Esophagus muscularis mucosa (tissue), 3 donors: ENCODE data around the gene CTIF.

Experiments used
- POLR2A ChIP-seq: fragments of 450-650 bp; IDR thresholded peaks from one replicate; pipeline ENCODE4 v1.6.1; 2017; ENCODE audit warnings: antibody characterized with exemption, moderate library complexity, mild to moderate bottlenecking, low read depth
- TF ChIP-seq, protein P1 (sequence below), 3 experiments: fragments of 200-600 bp in 2 of 3; fragments of 450-650 bp in 1 of 3; sonication (generic) in 2 of 3; IDR thresholded peaks; one replicate each; pipeline ENCODE4 v1.5.1; 2017 to 2019; ENCODE audit warnings: antibody characterized with exemption in 3 of 3, mild to moderate bottlenecking in 2 of 3, moderate library complexity in 1 of 3

DNA sequence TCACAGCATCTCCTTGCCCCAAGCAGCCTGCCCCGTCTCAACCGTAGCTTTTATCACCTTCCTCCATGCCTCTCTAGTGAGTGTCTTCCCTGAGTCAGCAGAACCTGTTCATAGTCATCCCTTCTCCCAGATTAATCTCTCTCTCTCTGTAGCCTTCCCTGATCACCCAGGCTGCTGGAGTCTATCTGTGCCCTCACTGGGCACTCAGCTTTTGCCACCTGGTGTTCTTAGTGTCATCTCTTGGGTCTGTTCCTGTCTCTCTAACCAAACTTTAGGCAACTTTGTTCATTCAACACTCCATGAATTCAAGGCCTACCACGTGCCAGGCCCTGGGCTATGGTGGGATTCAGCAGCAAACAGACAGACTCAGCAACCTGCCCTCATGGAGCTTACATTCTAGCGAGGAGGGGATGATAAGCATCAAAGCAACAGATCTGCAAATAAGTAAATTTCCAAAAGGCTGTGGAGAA lies 252.8 kb downstream of the CTIF start:
- TF ChIP-seq, protein P1, sequence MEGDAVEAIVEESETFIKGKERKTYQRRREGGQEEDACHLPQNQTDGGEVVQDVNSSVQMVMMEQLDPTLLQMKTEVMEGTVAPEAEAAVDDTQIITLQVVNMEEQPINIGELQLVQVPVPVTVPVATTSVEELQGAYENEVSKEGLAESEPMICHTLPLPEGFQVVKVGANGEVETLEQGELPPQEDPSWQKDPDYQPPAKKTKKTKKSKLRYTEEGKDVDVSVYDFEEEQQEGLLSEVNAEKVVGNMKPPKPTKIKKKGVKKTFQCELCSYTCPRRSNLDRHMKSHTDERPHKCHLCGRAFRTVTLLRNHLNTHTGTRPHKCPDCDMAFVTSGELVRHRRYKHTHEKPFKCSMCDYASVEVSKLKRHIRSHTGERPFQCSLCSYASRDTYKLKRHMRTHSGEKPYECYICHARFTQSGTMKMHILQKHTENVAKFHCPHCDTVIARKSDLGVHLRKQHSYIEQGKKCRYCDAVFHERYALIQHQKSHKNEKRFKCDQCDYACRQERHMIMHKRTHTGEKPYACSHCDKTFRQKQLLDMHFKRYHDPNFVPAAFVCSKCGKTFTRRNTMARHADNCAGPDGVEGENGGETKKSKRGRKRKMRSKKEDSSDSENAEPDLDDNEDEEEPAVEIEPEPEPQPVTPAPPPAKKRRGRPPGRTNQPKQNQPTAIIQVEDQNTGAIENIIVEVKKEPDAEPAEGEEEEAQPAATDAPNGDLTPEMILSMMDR (IDR thresholded peaks at IDR 0.05) = no peak
- TF ChIP-seq POLR2A = no peak
